ENCODE data around the gene C10orf95.

The C10orf95 gene

GRCh38 chr10:102463983-102464382 is 12.6 kb upstream of the C10orf95 start:
- no peak for DNase-seq

DNA sequence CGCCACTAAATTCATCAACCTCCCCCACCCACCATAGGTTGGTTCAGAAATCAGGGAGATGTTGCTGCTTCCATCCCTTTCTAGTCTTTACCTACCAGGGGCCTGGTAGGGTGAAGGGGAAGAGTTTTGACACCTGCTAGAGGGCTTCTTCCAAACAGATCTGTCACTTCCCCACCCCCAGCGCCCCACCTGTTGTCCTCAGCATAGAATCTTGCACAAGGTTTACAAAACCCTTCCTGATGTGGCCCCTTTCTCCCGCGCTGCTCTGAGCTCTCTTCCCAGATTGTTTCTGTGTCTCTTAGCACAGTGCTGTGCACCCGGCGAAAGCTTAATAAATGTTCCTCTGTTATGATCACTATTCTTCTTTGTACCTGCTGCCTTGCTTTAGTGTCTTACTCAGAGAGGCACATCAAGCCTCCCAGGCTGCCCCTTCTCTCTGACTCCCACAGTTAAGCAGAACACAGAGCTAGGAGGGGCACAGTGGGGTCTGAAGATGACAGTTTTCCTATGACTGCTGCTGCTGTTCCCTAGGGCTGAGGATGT is 11.2 kb upstream of the C10orf95 start:
- no peak for DNase-seq

DNA sequence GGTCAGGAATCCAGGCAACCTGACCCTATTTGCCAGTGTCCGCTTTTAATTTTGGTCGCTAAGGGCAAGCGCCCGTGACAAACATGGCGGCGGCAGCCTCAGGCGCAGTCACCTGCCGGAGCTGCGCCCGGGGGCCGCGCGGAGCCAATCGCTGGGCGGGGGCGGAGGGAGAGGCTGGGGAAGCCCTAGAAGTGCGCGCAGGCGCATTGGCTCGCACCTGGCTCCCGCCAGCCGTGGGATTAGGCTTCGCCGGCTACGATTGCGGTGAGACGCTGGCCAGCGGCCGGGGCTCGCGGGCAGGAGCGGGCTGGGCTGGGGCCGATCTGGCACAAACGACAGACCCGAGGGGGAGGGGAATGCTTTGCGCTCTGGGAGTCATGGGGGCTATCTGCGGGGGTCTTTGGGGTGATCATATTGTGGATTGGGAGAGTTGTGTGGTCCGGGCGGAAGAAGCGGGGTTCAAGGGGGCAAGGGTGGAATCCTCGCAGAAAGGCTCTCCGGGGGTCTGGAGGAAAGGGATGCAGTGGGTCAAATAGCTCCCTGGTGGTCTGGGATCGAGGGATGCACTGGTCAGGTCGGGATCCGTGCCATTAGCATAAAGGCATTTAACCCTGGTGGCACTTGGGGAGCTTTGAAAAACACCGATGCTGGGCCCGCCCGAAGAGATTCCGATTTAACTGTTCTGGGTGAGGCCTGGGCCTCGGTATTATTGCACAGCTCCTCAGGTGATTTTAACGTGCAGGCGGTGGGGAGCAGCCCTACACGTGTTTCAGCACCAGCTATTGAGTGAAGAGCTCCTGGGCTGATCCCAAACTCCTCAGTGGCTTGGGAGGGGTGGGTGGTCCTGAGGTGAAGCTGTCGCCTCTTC is 10.1 kb upstream of the C10orf95 start:
- DNase-seq = peak; percentile 90 to 97 (median 95)

- no peak for DNase-seq
These were observed 9.5 kb upstream of the C10orf95 start for GRCh38 chr10:102460836-102461186.

DNA sequence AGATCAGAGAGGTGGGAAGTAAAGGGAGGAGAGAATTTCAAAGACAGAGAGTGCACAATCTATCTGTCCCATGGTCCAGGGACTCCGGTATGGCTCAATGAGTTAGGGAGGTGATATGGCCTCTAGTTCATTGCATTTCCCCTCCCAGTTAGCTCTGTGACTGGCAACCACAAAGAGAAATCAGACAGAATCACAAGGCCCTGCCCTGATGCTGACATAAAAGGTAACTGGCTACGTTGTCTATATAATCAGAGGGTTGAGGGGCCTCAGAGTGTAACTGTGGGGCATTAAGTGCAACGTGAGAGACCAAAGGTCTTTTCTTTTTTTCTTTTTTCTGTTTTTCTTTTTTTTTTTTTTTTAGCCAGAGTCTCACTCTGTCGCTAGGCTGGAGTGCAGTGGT is 7.3 kb upstream of the C10orf95 start:
- no peak for DNase-seq

DNA sequence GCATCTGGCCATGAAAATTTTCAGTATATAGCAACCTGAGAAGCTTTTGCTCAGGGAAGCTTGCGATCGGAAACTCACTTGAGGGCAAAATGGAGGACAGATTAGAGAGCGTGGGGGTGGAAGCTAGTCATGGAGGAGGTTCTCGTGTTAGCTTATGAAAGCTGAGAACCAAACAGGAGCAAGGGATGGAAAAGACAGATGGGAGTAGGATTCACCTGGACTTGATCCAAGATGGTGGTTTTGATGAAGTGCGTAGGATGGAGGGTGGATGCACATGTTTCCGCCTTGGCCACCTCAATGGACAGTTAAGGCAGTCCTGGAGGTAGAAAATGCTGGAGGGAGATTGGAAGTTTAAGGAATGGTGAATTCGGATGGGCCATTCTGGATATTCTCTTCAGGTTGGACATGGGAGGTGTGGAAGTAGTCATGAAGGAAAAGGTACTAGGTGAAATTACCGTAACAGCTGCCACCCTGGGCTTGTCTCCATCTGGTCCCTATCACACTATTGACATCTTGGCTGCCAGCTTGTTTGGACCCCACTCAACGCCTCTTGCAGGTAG is 6.3 kb upstream of the C10orf95 start:
- no peak for DNase-seq

GRCh38 chr10:102455893-102456471 is 4.6 kb upstream of the C10orf95 start:
- DNase-seq = peak; percentile 79 to 91 (median 88)

DNA sequence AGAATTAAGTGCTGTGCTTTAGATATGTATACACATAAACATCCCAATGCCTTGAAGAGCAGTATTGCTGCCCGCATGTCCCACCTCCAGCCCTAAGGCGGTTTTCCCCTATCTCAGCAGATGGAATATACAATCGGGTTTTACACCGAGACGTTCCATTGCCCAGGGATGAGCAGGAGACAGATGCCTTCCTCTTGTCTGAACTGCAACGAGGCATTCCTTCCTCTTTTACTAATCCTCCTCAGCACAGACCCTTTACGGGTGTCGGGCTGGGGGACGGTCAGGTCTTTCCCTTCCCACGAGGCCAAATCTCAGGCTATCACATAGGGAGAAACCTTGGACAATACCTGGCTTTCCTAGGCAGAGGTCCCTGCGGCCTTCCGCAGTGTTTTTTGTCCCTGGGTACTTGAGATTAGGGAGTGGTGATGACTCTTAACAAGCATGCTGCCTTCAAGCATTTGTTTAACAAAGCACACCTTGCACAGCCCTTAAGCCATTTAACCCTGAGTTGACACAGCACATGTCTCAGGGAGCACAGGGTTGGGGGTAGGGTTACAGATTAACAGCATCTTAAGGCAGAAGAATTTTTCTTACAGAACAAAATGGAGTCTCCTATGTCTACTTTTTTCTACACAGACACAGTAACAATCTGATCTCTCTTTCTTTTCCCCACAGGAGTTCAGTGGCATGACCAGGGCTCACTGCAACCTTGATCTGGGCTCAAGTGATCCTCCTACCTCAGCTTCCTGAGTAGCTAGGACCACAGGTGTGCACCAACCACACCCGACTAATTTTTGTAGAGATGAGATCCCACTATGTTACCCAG is 3.5 kb upstream of the C10orf95 start:
- DNase-seq = peak in 1 of 4 experiments; percentile 42

- peak in 2 of 4 experiments; percentile 43 to 44 for DNase-seq
These were observed 2.2 kb upstream of the C10orf95 start for GRCh38 chr10:102453502-102453901.

DNA sequence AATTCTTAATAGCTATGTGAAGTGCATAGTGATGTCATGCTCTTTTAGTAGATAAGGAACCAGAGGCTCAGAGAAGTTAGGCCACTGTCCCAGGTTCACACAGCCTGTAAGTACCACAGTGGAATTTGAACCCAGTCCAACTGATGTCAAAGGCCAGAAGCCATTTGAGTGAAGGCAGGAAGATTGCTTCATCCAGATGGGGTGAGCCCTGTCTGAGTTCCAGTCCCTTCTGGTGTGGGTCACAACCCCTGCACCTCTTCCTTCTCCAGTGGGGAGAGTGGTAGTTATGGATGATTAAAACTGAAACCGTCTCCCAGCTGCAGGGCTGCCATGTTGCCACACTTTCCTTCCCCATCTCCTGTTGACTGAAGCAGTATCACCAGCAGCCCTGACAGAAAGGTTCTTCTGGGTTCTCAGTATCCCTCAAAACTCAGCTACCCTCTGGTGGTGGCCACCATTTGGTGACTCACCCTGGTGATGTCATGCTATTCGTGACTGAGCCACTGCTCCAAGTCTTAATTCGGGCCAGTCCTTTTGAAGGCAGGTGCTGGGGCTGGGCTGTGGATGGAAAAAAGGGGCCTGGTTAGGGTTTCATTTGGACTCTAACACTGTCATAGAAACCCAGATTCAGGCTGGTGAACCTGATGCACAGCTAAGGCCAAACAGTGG is 1.5 kb upstream of the C10orf95 start:
- peak; percentile 90 to 96 (median 92) for DNase-seq

DNA sequence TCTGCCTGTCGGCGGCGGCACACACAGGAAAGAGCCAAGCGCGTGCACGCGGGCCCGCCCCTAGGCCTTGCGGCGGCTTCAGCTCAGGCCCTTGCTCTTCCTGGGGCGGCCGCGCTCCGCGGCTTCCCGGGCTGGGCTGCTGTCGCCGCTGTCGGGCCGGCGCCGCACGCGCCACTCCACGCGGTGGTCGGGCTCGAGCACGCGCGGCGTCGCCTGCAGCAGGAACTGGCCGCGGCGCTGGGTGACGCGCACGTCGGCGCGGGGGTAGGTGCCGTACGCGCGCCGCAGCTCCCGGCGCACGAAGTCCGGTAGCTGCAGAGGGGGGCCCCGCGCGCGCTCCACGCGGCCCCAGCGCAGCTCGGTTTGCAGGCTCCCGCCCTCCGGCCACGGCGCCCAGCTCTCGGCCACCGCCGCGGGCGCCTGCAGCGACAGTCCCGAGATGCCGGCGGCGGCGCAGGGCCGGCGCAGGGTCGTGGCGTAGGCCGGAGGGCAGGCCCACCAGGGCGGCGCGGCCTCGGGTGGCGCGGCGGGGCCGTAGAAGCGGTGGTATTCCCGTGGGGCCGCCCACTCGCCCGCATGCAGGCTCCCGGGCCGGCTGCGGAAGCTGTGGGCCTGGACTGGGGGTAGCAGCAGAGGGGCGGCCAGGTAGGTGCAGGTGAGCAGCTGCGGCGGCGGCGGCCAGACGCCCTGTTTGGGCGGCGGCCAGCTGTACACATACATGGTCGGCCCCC is 804 bp downstream of the C10orf95 start:
- DNase-seq = peak; percentile 91 to 96 (median 94)

- no peak for DNase-seq
These were observed 1.3 kb downstream of the C10orf95 start for GRCh38 chr10:102450124-102450373.

DNA sequence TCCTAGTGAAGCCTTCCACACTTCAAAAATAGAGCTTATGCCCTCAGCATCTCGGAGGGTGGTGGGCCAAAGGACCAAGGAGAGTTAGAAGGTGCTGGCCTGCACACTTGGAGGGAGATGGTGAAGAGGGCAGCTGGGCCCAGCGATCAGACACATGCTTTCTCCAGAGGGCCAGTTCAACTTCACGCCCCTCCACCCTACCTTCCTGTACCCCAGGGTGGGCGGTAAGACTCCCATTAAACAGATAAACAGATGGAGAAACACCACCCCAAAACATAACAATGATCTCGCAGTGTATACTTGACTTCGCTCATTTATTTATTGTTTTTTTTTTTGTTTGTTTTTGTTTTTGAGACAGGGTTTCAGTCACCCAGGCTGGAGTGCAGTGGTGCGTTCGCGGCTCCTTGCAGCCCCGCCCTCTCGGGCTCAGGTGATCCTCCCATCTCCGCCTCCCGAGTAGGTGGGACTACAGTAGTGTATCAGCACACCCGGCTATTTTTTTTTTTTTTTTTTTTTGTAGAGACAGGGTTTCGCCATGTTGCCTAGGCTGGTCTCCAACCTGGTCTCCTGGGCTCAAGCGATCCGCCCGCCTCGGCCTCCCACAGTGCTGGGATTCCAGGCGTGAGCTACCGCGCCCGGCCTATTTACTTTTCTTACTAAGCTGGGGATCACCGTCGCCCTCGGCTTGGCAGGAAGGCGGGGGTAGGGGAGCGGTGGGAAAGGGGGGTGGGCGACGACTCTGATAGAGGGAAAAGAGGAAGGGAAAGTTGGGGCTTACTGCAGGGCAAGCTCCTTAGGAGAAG is 1.8 kb downstream of the C10orf95 start:
- peak in 3 of 4 experiments; percentile 59 to 72 (median 60) for DNase-seq

DNA sequence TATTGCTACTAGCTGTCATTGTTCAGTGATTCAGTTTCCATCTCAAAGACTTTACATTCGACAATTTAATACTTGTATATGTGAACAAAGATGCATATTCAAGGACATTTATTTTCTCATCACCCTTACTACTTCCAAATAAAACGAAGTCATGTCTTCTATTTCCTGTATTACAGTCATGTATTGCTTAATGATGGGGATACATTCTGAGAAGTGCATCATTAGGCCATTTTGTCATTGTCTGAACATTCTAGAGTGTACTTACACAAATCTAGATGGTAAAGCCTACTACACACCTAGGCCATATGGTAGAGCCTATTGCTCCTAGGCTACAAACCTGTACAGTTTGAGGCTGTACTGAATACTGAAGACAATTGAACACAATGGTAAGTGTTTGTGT is 6.5 kb downstream of the C10orf95 start:
- peak in 1 of 4 experiments; percentile 57 for DNase-seq

DNA sequence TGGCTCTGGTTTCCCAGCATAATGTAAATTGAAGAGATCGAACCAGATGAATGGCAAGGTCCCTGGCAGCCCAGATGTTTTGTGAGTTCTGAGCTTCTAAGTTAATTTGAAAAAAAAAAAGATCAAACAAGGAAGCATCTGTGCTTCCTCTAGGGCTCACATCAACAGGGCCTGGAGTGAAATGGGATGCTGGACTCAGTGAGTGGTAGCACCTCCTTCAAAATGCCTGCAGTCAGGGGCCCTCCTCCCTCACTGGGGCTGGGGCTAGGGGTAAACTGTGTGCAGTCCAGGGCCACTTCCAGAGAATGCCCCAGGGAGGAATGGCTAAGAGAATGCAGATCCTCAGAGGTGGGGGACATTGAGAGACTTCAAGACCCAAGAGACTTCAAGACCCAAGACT is 13.0 kb downstream of the C10orf95 start:
- no peak for DNase-seq

DNA sequence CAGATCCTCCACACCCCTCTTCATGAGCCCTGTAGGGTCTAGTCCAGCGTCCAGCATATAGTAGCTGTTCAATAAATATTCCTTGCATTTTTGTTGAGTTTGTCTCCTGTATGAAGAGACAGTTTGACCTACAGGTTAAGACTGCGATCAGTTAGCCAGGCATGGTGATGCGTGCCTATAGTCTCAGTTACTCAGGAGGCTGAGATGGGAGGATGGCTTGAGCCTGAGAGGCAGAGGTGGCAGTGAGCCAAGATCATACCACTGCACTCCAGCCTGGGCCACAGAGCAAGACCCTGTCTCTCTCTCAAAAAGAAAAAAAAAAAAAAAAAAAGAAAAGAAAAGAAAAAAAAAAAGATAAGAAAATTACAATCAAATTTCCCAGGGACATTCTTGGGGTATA is 13.8 kb downstream of the C10orf95 start:
- no peak for DNase-seq

DNA sequence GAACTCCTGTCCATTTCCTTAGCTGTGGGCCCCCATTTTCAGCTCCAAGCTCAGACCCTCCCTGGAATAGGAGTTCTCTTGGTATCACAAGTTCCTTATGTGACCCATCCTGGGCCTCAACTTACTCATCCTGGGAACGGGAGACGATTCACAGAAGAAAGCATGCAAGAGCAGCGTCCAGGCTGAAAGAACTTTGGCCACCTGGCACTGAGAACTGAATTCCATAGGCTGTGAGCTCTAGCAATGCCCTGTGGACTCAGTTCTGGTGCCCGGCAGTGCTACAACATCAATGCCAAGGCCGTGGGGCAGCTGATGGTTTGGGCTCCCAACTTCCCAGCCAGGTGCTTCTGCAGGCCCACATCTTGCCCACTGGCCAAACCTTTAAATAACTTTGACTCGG is 15.0 kb downstream of the C10orf95 start:
- DNase-seq = no peak

GRCh38 chr10:102435529-102436233 is 15.7 kb downstream of the C10orf95 start:
- peak in 3 of 4 experiments; percentile 51 to 79 (median 78) for DNase-seq

DNA sequence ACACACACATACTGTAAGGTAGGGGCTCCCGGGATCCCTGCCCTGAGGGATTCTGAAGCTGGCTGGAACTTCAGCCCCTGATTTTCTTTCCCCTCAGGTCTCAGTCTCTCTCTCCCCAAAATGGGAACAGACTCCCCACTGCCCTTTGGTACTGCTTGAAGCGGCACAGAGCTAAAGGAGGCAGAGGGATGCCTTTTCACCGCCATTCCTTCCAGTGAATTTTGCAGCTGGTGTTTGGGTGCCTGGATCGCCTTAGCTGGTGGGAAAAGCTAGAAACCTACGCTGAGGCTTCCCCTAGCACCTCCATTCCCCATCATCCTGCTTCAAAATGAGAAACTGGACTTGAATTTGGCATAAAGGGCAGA is 16.2 kb downstream of the C10orf95 start:
- DNase-seq = no peak
